Mesendoderm (in vitro differentiated cells): ENCODE data around the gene KRT78.
"Not testable (repeated sequence)": the region's sequence is repeated elsewhere in the genome, so short reads cannot be mapped to it uniquely, and the experiment has no call there.

Experiments
- DNase-seq: peaks from one replicate; pipeline ENCODE4 v3.0.0; 2013
- H2AK5ac ChIP-seq: 2 replicates; pipeline ENCODE4 v1.6.1; 2013; ENCODE audit warnings: low read length, inconsistent platforms
- H2BK120ac ChIP-seq: 2 replicates; pipeline ENCODE4 v1.6.1; 2013; ENCODE audit warnings: low read depth, mild to moderate bottlenecking, low read length, moderate library complexity, mixed read lengths
- H2BK15ac ChIP-seq: replicated peaks from 2 replicates; pipeline ENCODE4 v1.6.1; 2013; ENCODE audit warnings: low read depth, mild to moderate bottlenecking, moderate library complexity
- H2BK5ac ChIP-seq: 2 replicates; pipeline ENCODE4 v1.6.1; 2013; ENCODE audit warnings: low read length, inconsistent platforms
- H3K18ac ChIP-seq: 2 replicates; pipeline ENCODE4 v1.6.1; 2013; ENCODE audit warnings: mild to moderate bottlenecking, low read length, mixed read lengths
- H3K23ac ChIP-seq: one replicate; pipeline ENCODE4 v1.6.1; 2013; ENCODE audit warnings: low read length
- H3K27ac ChIP-seq: 2 replicates; pipeline ENCODE4 v1.5.1; 2013; ENCODE audit warnings: low read depth, mild to moderate bottlenecking, inconsistent platforms, low read length, moderate library complexity
- H3K27me3 ChIP-seq: 2 replicates; pipeline ENCODE4 v1.6.1; 2013; ENCODE audit warnings: low read length, control low read depth, mild to moderate bottlenecking, inconsistent platforms; ENCODE audit not compliant: insufficient read depth, poor library complexity
- H3K36me3 ChIP-seq: 2 replicates; pipeline ENCODE4 v1.6.1; 2013; ENCODE audit warnings: low read length, inconsistent platforms; ENCODE audit not compliant: control insufficient read depth, insufficient read depth
- H3K4ac ChIP-seq: one replicate; pipeline ENCODE4 v1.6.1; 2013; ENCODE audit warnings: low read depth, mild to moderate bottlenecking, low read length, moderate library complexity
- H3K4me1 ChIP-seq: 2 replicates; pipeline ENCODE4 v1.6.1; 2013; ENCODE audit warnings: low read depth, low read length, inconsistent platforms; ENCODE audit not compliant: control insufficient read depth
- H3K4me2 ChIP-seq: 2 replicates; pipeline ENCODE4 v1.6.1; 2013; ENCODE audit warnings: low read length
- H3K4me3 ChIP-seq: 2 replicates; pipeline ENCODE4 v1.5.1; 2013; ENCODE audit warnings: mild to moderate bottlenecking, low read length
- H3K56ac ChIP-seq: one replicate; pipeline ENCODE4 v1.6.1; 2013; ENCODE audit warnings: low read length
- H3K79me1 ChIP-seq: 2 replicates; pipeline ENCODE4 v1.6.1; 2013; ENCODE audit warnings: low read length, inconsistent platforms
- H3K79me2 ChIP-seq: 2 replicates; pipeline ENCODE4 v1.6.1; 2013; ENCODE audit warnings: mild to moderate bottlenecking, low read length; ENCODE audit not compliant: control insufficient read depth, insufficient read depth
- H3K9ac ChIP-seq: 2 replicates; pipeline ENCODE4 v1.6.1; 2013; ENCODE audit warnings: low read length, inconsistent platforms
- H4K5ac ChIP-seq: one replicate; pipeline ENCODE4 v1.6.1; 2013; ENCODE audit warnings: low read length
- H4K8ac ChIP-seq: one replicate; pipeline ENCODE4 v1.6.1; 2013; ENCODE audit warnings: low read depth, mild to moderate bottlenecking, control low read depth, low read length, moderate library complexity
- WGBS: extraction: QIAGEN DNeasy Blood & Tissue Kit; methylation state at CpG from one replicate; pipeline ENCODE4 v1.1.7; 2013; ENCODE audit warnings: low lambda C conversion rate, missing lambda C conversion rate; ENCODE audit not compliant: insufficient coverage; ENCODE audit errors: extremely low coverage; 5-methylcytosine and 5-hydroxymethylcytosine counted together

The KRT78 gene

DNA sequence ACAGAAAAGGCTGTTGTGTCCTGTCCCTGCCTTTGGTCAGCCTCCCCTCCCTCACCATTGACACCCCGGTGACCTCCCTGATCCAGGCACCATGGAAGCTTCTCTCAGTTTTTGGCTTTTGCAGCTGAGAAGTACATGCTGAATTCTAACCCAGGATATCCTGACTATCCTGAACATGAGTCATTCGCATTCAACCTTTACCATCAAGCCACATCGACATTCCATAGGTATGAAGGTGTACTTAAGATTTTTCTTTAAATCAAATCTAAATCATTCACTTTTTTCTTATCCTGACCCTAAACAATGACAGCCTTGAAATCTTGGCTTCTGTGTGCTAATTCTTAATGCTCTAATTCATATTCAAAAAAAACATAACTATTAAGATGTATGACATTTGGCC lies 8.7 kb upstream of the KRT78 start:
- H3K4ac ChIP-seq, result no peak overlapping the region
- H4K5ac ChIP-seq, result no peak overlapping the region
- H4K8ac ChIP-seq, result no peak overlapping the region
- H3K56ac ChIP-seq, result no peak overlapping the region
- no peak overlapping the region for H3K4me3 ChIP-seq
- no peaks in the 10 kb centered on the region for H3K36me3 ChIP-seq
- no peaks in the 10 kb centered on the region for H3K4me1 ChIP-seq
- H2BK5ac ChIP-seq, result no peak overlapping the region
- no peaks in the 10 kb centered on the region for H3K79me2 ChIP-seq
- no peak for DNase-seq
- H2BK120ac ChIP-seq, result no peak overlapping the region
- WGBS, result no CpG with 5 or more reads among the region's 3 CpGs
- H2AK5ac ChIP-seq, result no peak overlapping the region
- H3K23ac ChIP-seq, result no peak overlapping the region
- H2BK15ac ChIP-seq, result no peak overlapping the region
- H3K79me1 ChIP-seq, result no peaks in the 10 kb centered on the region
- no peak overlapping the region for H3K27ac ChIP-seq
- H3K9ac ChIP-seq, result no peak overlapping the region
- no peak overlapping the region for H3K18ac ChIP-seq
- no peak overlapping the region for H3K4me2 ChIP-seq
- no peaks in the 10 kb centered on the region for H3K27me3 ChIP-seq

DNA sequence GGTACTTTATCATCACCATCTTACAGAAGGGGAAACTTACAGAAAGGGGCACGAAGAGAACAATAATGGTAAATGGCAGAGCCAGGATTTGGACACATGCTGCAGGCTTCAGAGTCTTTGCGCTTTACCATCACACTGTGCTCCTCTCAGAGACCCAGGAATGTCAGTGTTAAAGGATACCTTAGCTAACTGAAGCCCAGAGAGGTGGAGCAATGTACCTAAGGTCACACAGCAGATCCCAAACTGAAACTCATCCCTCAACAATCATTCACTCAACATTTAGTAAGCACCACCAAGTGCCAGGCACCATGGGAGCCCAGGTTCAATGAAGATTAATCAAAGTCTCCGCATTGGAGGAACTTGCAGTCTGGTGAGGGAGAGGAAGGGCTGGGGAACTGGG lies 8.0 kb upstream of the KRT78 start:
- Histone ChIP-seq H4K5ac (no peak overlapping the region), H3K23ac (no peak overlapping the region), H3K27me3 (no peaks in the 10 kb centered on the region), H3K4me1 (no peaks in the 10 kb centered on the region), H3K18ac (no peak overlapping the region), H3K27ac (no peak overlapping the region), H3K56ac (no peak overlapping the region), H3K4ac (no peak overlapping the region), H2BK120ac (no peak overlapping the region), H3K36me3 (no peaks in the 10 kb centered on the region), H2BK15ac (no peak overlapping the region), H3K79me1 (no peaks in the 10 kb centered on the region), H2AK5ac (no peak overlapping the region), H4K8ac (no peak overlapping the region), H3K4me3 (no peak overlapping the region), H3K9ac (no peak overlapping the region), H3K79me2 (no peaks in the 10 kb centered on the region), H3K4me2 (no peak overlapping the region), H2BK5ac (no peak overlapping the region)
- no CpG with 5 or more reads among the region's 3 CpGs for WGBS
- DNase-seq, result no peak

DNA sequence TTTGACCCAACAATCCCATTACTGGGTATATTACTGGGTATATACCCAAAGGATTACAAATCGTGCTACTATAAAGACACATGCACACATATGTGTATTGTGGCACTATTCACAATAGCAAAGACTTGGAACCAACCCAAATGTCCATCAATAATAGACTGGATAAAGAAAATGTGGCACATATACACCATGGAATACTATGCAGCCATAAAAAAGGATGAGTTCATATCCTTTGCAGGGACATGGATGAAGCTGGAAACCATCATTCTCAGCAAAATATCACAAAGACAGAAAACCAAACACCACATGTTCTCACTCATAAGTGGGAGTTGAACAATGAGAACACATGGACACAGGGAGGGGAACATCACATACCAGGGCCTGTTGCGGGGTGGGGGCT lies 7.3 kb upstream of the KRT78 start:
- not testable (repeated sequence) for H3K4me3 ChIP-seq, DNase-seq

DNA sequence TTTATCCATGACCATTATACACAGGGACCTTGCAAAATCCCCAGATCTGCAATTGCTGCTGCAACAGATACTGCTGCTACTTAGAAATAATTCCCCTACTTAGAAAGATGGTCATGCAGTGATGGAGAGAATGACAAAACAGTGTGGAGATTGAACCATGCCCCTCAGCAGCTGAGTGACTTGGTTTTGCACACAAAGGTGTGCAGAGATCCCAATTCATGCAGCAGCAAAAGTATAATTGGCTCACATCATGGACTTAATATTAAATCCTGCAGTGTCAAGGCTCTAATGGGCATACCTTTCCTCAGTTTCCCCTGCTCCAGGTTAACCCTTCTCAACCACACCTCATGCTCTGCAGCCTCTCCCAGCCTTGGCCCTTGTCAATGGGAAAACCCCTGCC lies 3.0 kb upstream of the KRT78 start:
- Histone ChIP-seq H3K79me1 (no peaks in the 10 kb centered on the region), H2AK5ac (no peak overlapping the region), H3K27me3 (no peaks in the 10 kb centered on the region), H2BK120ac (no peak overlapping the region), H3K4me2 (no peak overlapping the region), H2BK5ac (no peak overlapping the region), H4K5ac (no peak overlapping the region), H3K4me1 (no peaks in the 10 kb centered on the region), H4K8ac (no peak overlapping the region), H2BK15ac (no peak overlapping the region), H3K9ac (no peak overlapping the region), H3K79me2 (no peaks in the 10 kb centered on the region), H3K4me3 (no peak overlapping the region), H3K18ac (no peak overlapping the region), H3K4ac (no peak overlapping the region), H3K27ac (no peak overlapping the region), H3K23ac (no peak overlapping the region), H3K56ac (no peak overlapping the region), H3K36me3 (no peaks in the 10 kb centered on the region)
- no peak for DNase-seq

More for the DNA sequence above, 7.3 kb upstream of the KRT78 start:
- H3K27ac ChIP-seq, H3K79me2 ChIP-seq, H2BK15ac ChIP-seq, H3K4me1 ChIP-seq, H3K23ac ChIP-seq, H3K9ac ChIP-seq, H3K79me1 ChIP-seq, H4K8ac ChIP-seq, H4K5ac ChIP-seq, H3K56ac ChIP-seq, H3K18ac ChIP-seq, H3K27me3 ChIP-seq, H3K4me2 ChIP-seq, H2BK120ac ChIP-seq, H3K4ac ChIP-seq, H2BK5ac ChIP-seq, H3K36me3 ChIP-seq, H2AK5ac ChIP-seq: not testable (repeated sequence)
- WGBS, result no CpG with 5 or more reads among the region's 2 CpGs

DNA sequence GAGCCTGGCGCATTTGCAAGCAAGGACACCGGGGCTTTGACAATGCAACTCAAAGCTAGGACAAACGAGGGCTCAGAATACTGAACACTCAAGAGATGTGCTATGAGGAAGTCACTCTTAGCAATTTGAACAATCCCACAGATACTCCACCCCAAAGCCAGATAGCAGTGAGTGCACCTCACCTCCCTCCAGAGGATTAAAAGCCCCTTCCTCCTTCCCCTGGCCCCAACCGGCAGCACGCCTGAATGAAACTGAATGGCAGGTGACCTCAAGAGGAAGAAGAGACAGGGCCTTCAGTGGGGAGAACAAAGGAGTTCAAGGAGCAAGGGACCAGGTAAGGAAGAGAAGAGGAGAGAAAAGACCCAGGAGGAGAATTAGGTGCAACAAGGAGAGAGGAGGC lies 1.9 kb upstream of the KRT78 start:
- H3K4me1 ChIP-seq, result no peaks in the 10 kb centered on the region
- H4K5ac ChIP-seq, result no peak overlapping the region
- no peaks in the 10 kb centered on the region for H3K79me1 ChIP-seq
- H3K27ac ChIP-seq, result no peak overlapping the region
- no peak for DNase-seq
- no peak overlapping the region for H2BK5ac ChIP-seq
- H3K4me3 ChIP-seq, result no peak overlapping the region
- H3K18ac ChIP-seq, result no peak overlapping the region
- H3K79me2 ChIP-seq, result no peaks in the 10 kb centered on the region
- H2AK5ac ChIP-seq, result no peak overlapping the region
- no peak overlapping the region for H3K56ac ChIP-seq
- no peaks in the 10 kb centered on the region for H3K36me3 ChIP-seq
- H3K9ac ChIP-seq, result no peak overlapping the region
- no peak overlapping the region for H4K8ac ChIP-seq
- H3K27me3 ChIP-seq, result no peaks in the 10 kb centered on the region
- H3K23ac ChIP-seq, result no peak overlapping the region
- no peak overlapping the region for H3K4ac ChIP-seq
- H2BK120ac ChIP-seq, result no peak overlapping the region
- WGBS, result no CpG with 5 or more reads among the region's 5 CpGs
- H2BK15ac ChIP-seq, result no peak overlapping the region
- H3K4me2 ChIP-seq, result no peak overlapping the region

DNA sequence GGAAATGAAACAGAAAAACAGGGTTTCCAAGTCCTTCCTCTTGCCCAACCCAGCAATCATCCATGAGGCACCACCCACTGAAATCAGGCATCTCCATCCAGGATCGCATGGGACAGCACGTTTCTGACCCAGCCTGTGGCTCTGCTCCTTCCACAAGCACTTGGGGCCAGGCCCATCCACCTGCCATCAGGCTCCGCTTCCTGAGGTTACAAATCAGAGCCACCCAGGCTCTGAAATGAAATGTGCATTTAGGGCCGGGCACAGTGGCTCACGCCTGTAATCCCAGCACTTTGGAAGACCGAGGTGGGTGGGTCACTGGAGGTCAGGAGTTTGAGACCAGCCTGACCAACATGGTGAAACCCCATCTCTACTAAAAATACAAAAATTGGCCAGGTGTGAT lies 717 bp upstream of the KRT78 start:
- H2BK120ac ChIP-seq, result no peak overlapping the region
- no peak overlapping the region for H2BK5ac ChIP-seq
- H3K18ac ChIP-seq, result no peak overlapping the region
- H2BK15ac ChIP-seq, result no peak overlapping the region
- no peak overlapping the region for H3K9ac ChIP-seq
- DNase-seq, result no peak
- no peak overlapping the region for H4K8ac ChIP-seq
- no peaks in the 10 kb centered on the region for H3K79me2 ChIP-seq
- H3K4me1 ChIP-seq, result no peaks in the 10 kb centered on the region
- no peaks in the 10 kb centered on the region for H3K36me3 ChIP-seq
- no peak overlapping the region for H4K5ac ChIP-seq
- no CpG with 5 or more reads among the region's 6 CpGs for WGBS
- H3K27me3 ChIP-seq, result no peaks in the 10 kb centered on the region
- H3K23ac ChIP-seq, result no peak overlapping the region
- H3K4me2 ChIP-seq, result no peak overlapping the region
- H3K56ac ChIP-seq, result no peak overlapping the region
- no peak overlapping the region for H3K4me3 ChIP-seq
- no peak overlapping the region for H2AK5ac ChIP-seq
- no peaks in the 10 kb centered on the region for H3K79me1 ChIP-seq
- H3K4ac ChIP-seq, result no peak overlapping the region
- H3K27ac ChIP-seq, result no peak overlapping the region
